ENCODE data around the gene POFUT2.
A peak's percentile ranks its signal among the peaks of the same experiment; 100 is the strongest.

- TF ChIP-seq POLR2A (IDR thresholded peaks at IDR 0.05) (peak; percentile 57), CTCF (IDR thresholded peaks at IDR 0.05) (peak in 2 of 3 donors; percentile 17 to 21)
Observed at GRCh38 chr21:45306832-45307571, 19.3 kb upstream of the POFUT2 start.

All from ovary (tissue), 3 donors.